HEK293 (cell line): ENCODE measurements around the gene MAGI2.

Experiments
- CTCF ChIA-PET: fragments of 350-600 bp; formaldehyde crosslinking; extraction: SDS; loops from one replicate; lab custom pipeline; 2021; ENCODE audit warnings: antibody characterized with exemption; lab: Yijun Ruan, JAX
- POLR2A ChIA-PET: fragments of 300-600 bp; formaldehyde crosslinking; extraction: SDS; loops from one replicate; lab custom pipeline; 2020; ENCODE audit warnings: antibody characterized with exemption, inconsistent platforms; lab: Yijun Ruan, JAX
- H3K27ac ChIP-seq: fragments of 200-500 bp; sonication (Bioruptor generic); 2 replicates; pipeline ENCODE4 v1.5.1; 2014; ENCODE audit warnings: low read depth, low read length, control low read depth, inconsistent platforms; ENCODE audit errors: extremely low read depth
- H3K36me3 ChIP-seq, 2 experiments: fragments of 200-500 bp in 1 of 2; sonication (Bioruptor generic) in 1 of 2; 1 replicate in 1 of 2; 2 replicates in 1 of 2; pipeline ENCODE4 v1.5.1; 2014 to 2017; ENCODE audit warnings: inconsistent platforms in 2 of 2, low read length in 2 of 2; ENCODE audit not compliant: control insufficient read depth in 2 of 2, insufficient read depth in 1 of 2
- H3K4me1 ChIP-seq: fragments of 200-500 bp; sonication (Bioruptor generic); 2 replicates; pipeline ENCODE4 v1.5.1; 2014; ENCODE audit warnings: mild to moderate bottlenecking, low read length, inconsistent platforms; ENCODE audit not compliant: control insufficient read depth, insufficient read depth
- H3K4me3 ChIP-seq: 2 replicates; pipeline ENCODE4 v1.5.1; 2011; ENCODE audit warnings: low read depth, mild to moderate bottlenecking, control low read depth, low read length, moderate library complexity
- H3K9me3 ChIP-seq: fragments of 200-500 bp; sonication (Bioruptor generic); 2 replicates; pipeline ENCODE4 v1.5.1; 2014; ENCODE audit warnings: low read depth, low read length, inconsistent platforms; ENCODE audit not compliant: control insufficient read depth, insufficient read depth
- OSR2 ChIP-seq: fragments of 450-650 bp; formaldehyde crosslinking; IDR thresholded peaks from 2 replicates; pipeline ENCODE4 v1.5.1; 2016; ENCODE audit warnings: missing biosample characterization, missing genetic modification characterization
- SP7 ChIP-seq: fragments of 450-650 bp; formaldehyde crosslinking; IDR thresholded peaks from 2 replicates; pipeline ENCODE4 v1.5.1; 2016; ENCODE audit warnings: missing biosample characterization, missing genetic modification characterization
- ZNF10 ChIP-seq: fragments of 450-650 bp; formaldehyde crosslinking; IDR thresholded peaks from 2 replicates; pipeline ENCODE4 v1.5.1; 2017; ENCODE audit warnings: missing biosample characterization, missing genetic modification characterization
- ZNF19 ChIP-seq: fragments of 450-650 bp; formaldehyde crosslinking; IDR thresholded peaks from 2 replicates; pipeline ENCODE4; 2016; ENCODE audit warnings: missing biosample characterization, missing genetic modification characterization, low read depth
- ZNF239 ChIP-seq: fragments of 450-650 bp; formaldehyde crosslinking; IDR thresholded peaks from 2 replicates; pipeline ENCODE4 v1.5.1; 2016; ENCODE audit warnings: missing biosample characterization, missing genetic modification characterization
- ZNF24 ChIP-seq: fragments of 450-650 bp; formaldehyde crosslinking; IDR thresholded peaks from 2 replicates; pipeline ENCODE4 v1.5.1; 2016; ENCODE audit warnings: missing biosample characterization, missing genetic modification characterization
- ZNF335 ChIP-seq: fragments of 450-650 bp; formaldehyde crosslinking; conservative IDR thresholded peaks from 2 replicates; pipeline ENCODE4 v1.5.1; 2016; ENCODE audit warnings: missing biosample characterization, missing genetic modification characterization
- ZNF350 ChIP-seq: fragments of 450-650 bp; formaldehyde crosslinking; IDR thresholded peaks from 2 replicates; pipeline ENCODE4 v1.5.0; 2017; ENCODE audit warnings: missing biosample characterization, mild to moderate bottlenecking, missing genetic modification characterization
- ZNF416 ChIP-seq: fragments of 450-650 bp; formaldehyde crosslinking; IDR thresholded peaks from 2 replicates; pipeline ENCODE4 v1.5.1; 2016; ENCODE audit warnings: missing biosample characterization, missing genetic modification characterization
- ZNF510 ChIP-seq: fragments of 450-650 bp; formaldehyde crosslinking; IDR thresholded peaks from 2 replicates; pipeline ENCODE4 v1.5.1; 2018; ENCODE audit warnings: mild to moderate bottlenecking, missing genetic modification characterization, missing biosample characterization; ENCODE audit not compliant: insufficient replicate concordance
- ZNF571 ChIP-seq: fragments of 450-650 bp; formaldehyde crosslinking; IDR thresholded peaks from 2 replicates; pipeline ENCODE4 v1.5.0; 2017; ENCODE audit warnings: missing biosample characterization, missing genetic modification characterization
- TF ChIP-seq, protein P1 (sequence below): fragments of 450-650 bp; formaldehyde crosslinking; IDR thresholded peaks from 2 replicates; pipeline ENCODE4 v1.5.1; 2016; ENCODE audit warnings: missing biosample characterization, missing genetic modification characterization
- TF ChIP-seq, protein P2 (sequence below): fragments of 450-650 bp; formaldehyde crosslinking; IDR thresholded peaks from 2 replicates; pipeline ENCODE4 v1.5.1; 2016; ENCODE audit warnings: missing biosample characterization, missing genetic modification characterization
- TF ChIP-seq, protein P3 (sequence below): fragments of 450-650 bp; formaldehyde crosslinking; IDR thresholded peaks from 2 replicates; pipeline ENCODE4 v1.5.1; 2016; ENCODE audit warnings: missing biosample characterization, missing genetic modification characterization, low read depth
- TF ChIP-seq, protein P4 (sequence below): fragments of 450-650 bp; formaldehyde crosslinking; IDR thresholded peaks from 2 replicates; pipeline ENCODE4 v1.5.1; 2016; ENCODE audit warnings: missing biosample characterization, missing genetic modification characterization
- TF ChIP-seq, protein P5 (sequence below): fragments of 450-650 bp; formaldehyde crosslinking; IDR thresholded peaks from 2 replicates; pipeline ENCODE4 v1.5.1; 2017; ENCODE audit warnings: missing biosample characterization, missing genetic modification characterization

MAGI2 gene

DNA sequence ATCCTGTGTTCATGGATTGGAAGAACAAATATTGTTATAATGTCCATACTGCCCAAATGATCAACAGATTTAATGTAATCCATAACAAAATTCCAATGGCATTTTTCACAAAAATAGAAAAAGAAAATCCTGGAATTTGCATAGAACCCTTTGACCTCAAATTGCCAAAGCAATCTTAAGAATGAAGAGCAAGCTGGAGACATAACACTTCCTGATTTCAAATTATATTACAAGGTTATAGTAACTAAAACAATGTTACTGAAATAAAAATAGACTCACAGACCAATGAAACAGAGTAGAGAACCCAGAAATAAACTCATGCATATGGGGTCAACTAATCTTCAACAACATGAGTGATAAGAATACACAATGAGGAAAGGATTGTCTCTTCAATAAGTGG is 1352.4 kb downstream of the MAGI2 start:
- CTCF ChIA-PET, result no interaction called here
- Histone ChIP-seq H3K4me1 (no peaks in the 10 kb centered on the region), H3K9me3 (no peaks in the 10 kb centered on the region), H3K4me3 (no peak overlapping the region), H3K36me3 (no peaks in the 10 kb centered on the region), H3K27ac (no peak overlapping the region)
- no peak for TF ChIP-seq ZNF350 (tag by site-specific recombination)
- no peak for TF ChIP-seq ZNF19 (tag by site-specific recombination)
- no peak for TF ChIP-seq ZNF510
- TF ChIP-seq, protein P1, sequence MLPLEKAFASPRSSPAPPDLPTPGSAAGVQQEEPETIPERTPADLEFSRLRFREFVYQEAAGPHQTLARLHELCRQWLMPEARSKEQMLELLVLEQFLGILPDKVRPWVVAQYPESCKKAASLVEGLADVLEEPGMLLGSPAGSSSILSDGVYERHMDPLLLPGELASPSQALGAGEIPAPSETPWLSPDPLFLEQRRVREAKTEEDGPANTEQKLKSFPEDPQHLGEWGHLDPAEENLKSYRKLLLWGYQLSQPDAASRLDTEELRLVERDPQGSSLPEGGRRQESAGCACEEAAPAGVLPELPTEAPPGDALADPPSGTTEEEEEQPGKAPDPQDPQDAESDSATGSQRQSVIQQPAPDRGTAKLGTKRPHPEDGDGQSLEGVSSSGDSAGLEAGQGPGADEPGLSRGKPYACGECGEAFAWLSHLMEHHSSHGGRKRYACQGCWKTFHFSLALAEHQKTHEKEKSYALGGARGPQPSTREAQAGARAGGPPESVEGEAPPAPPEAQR (tag by site-specific recombination), result no peak
- no peak for TF ChIP-seq ZNF24 (tag by site-specific recombination)
- TF ChIP-seq, protein P2, sequence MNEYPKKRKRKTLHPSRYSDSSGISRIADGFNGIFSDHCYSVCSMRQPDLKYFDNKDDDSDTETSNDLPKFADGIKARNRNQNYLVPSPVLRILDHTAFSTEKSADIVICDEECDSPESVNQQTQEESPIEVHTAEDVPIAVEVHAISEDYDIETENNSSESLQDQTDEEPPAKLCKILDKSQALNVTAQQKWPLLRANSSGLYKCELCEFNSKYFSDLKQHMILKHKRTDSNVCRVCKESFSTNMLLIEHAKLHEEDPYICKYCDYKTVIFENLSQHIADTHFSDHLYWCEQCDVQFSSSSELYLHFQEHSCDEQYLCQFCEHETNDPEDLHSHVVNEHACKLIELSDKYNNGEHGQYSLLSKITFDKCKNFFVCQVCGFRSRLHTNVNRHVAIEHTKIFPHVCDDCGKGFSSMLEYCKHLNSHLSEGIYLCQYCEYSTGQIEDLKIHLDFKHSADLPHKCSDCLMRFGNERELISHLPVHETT (tag by site-specific recombination), result no peak
- no peak for TF ChIP-seq OSR2 (tag by site-specific recombination)
- TF ChIP-seq, protein P3, sequence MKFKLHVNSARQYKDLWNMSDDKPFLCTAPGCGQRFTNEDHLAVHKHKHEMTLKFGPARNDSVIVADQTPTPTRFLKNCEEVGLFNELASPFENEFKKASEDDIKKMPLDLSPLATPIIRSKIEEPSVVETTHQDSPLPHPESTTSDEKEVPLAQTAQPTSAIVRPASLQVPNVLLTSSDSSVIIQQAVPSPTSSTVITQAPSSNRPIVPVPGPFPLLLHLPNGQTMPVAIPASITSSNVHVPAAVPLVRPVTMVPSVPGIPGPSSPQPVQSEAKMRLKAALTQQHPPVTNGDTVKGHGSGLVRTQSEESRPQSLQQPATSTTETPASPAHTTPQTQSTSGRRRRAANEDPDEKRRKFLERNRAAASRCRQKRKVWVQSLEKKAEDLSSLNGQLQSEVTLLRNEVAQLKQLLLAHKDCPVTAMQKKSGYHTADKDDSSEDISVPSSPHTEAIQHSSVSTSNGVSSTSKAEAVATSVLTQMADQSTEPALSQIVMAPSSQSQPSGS, result no peak
- POLR2A ChIA-PET, result no interaction called here

DNA sequence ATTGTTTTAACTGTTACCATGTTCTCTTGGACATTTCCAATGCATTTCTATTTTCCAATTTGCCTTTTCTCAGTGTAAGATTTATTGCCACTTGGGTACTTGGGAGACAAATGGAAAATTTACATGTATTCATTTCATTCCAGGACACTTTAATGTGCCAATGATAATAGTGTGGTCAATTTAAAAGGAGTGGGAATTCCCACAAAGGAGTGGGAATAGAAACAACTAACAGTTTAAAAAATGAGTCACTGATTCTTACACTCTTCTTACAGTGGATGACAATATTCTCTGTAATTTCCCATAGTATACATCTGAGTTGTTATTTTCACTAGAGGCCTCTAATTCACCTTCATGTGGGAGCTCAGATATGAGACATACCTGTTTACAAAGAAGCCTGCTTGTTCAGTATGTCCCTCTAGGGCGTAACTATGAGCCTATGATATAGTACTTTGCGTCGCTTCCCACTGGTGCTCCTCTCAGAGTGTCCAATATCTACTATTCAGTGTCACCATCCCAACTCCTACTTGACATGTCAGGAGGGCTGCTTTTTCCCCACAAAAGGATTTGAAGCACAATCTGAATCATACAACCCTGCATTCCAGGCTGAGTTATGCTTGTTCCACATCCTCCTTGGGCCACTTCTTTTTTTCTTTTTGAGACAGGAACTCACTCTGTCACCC is 1353.6 kb downstream of the MAGI2 start:
- H3K27ac ChIP-seq, result no peak overlapping the region
- TF ChIP-seq ZNF416 (tag by site-specific recombination) (no peak), ZNF571 (tag by site-specific recombination) (no peak), SP7 (tag by site-specific recombination) (peak; percentile 41; the same call in 1 of the 2 replicates), ZNF10 (tag by site-specific recombination) (no peak)
- TF ChIP-seq, protein P4, sequence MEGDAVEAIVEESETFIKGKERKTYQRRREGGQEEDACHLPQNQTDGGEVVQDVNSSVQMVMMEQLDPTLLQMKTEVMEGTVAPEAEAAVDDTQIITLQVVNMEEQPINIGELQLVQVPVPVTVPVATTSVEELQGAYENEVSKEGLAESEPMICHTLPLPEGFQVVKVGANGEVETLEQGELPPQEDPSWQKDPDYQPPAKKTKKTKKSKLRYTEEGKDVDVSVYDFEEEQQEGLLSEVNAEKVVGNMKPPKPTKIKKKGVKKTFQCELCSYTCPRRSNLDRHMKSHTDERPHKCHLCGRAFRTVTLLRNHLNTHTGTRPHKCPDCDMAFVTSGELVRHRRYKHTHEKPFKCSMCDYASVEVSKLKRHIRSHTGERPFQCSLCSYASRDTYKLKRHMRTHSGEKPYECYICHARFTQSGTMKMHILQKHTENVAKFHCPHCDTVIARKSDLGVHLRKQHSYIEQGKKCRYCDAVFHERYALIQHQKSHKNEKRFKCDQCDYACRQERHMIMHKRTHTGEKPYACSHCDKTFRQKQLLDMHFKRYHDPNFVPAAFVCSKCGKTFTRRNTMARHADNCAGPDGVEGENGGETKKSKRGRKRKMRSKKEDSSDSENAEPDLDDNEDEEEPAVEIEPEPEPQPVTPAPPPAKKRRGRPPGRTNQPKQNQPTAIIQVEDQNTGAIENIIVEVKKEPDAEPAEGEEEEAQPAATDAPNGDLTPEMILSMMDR (tag by site-specific recombination), result no peak
- ChIA-PET POLR2A (no interaction called here), CTCF (interaction anchor here (0.5 kb wide), 1 partner anchor 269 kb away, joined by 4 read pairs; no protein-coding TSS in a partner anchor)
- H3K4me1 ChIP-seq, result no peaks in the 10 kb centered on the region
- no peaks in the 10 kb centered on the region for H3K36me3 ChIP-seq
- H3K9me3 ChIP-seq, result no peaks in the 10 kb centered on the region
- H3K4me3 ChIP-seq, result no peak overlapping the region

DNA sequence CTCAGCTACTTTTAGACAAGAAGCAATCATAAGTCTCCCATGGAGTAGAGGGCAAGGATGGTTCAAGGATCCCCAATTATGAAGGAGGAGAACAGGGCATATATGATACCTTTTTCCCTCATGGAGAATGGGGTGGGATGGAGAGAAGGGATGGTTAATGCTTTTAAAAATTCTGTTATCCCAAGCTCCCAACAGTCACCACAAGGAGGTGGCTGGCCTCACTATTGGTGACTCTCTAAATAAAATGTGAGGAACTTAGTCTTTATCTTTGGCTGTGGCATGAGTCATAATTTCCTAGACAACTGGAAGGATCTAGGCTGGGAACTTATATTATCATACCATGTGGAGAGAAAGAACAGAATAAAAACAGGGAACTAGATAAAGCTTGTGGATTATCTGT is 1357.9 kb downstream of the MAGI2 start:
- Histone ChIP-seq H3K4me3 (no peak overlapping the region), H3K9me3 (no peaks in the 10 kb centered on the region), H3K36me3 (no peaks in the 10 kb centered on the region), H3K4me1 (no peaks in the 10 kb centered on the region), H3K27ac (no peak overlapping the region)
- CTCF ChIA-PET, result interaction anchor here (0.9 kb wide), 1 partner anchor 39 kb away, joined by 3 read pairs; no protein-coding TSS in a partner anchor
- POLR2A ChIA-PET, result no interaction called here
- TF ChIP-seq, protein P5, sequence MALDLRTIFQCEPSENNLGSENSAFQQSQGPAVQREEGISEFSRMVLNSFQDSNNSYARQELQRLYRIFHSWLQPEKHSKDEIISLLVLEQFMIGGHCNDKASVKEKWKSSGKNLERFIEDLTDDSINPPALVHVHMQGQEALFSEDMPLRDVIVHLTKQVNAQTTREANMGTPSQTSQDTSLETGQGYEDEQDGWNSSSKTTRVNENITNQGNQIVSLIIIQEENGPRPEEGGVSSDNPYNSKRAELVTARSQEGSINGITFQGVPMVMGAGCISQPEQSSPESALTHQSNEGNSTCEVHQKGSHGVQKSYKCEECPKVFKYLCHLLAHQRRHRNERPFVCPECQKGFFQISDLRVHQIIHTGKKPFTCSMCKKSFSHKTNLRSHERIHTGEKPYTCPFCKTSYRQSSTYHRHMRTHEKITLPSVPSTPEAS (tag by site-specific recombination), result no peak
- TF ChIP-seq ZNF335 (no peak), ZNF239 (tag by site-specific recombination) (no peak)
